PC-3 (cell line): ENCODE results near the gene WDSUB1. TPM values are rescaled to one million over a fixed set of nuclear protein-coding genes. Genes with fewer than 3 reads are reported as not detected.

Experiments
- ATAC-seq: fragments of 200-7000 bp; cut with Tn5 transposase; 2 replicates; pipeline ENCODE4 v1.9.1; 2020; ENCODE audit warnings: mild to moderate bottlenecking, moderate library complexity
- BruUV-seq: library from RNA; stranded (reverse); fragments of 400-500 nt; replicated peaks from 2 replicates; lab custom pipeline; 2021; lab: Mats Ljungman, UMichigan
- CTCF ChIA-PET: fragments of 300-600 bp; sonication (Branson Sonifier 250); formaldehyde crosslinking; loops from one replicate; lab custom pipeline; 2022; ENCODE audit warnings: antibody characterized with exemption; lab: Charles Lee
- POLR2A ChIA-PET: fragments of 300-600 bp; sonication (Branson Sonifier 250); formaldehyde crosslinking; loops from one replicate; lab custom pipeline; 2022; ENCODE audit warnings: antibody characterized with exemption; ENCODE audit not compliant: unreplicated experiment; lab: Charles Lee
- DNase-seq: peaks from one replicate; pipeline ENCODE4 v3.0.0-alpha.2; 2015
- H2AFZ ChIP-seq: fragments of 300-600 bp; sonication (generic); 2 replicates; pipeline ENCODE4 v1.6.0; 2016; ENCODE audit warnings: antibody characterized with exemption, low read length
- H3F3A ChIP-seq: fragments of 300-600 bp; sonication (generic); one replicate; pipeline ENCODE4 v1.6.0; 2017; ENCODE audit warnings: antibody characterized with exemption, low read length, control low read depth, mild to moderate bottlenecking; ENCODE audit not compliant: unreplicated experiment
- H3K27ac ChIP-seq: fragments of 300-600 bp; sonication (generic); 2 replicates; pipeline ENCODE4 v1.5.1; 2016; ENCODE audit warnings: mild to moderate bottlenecking, low read length
- H3K27me3 ChIP-seq: fragments of 300-600 bp; sonication (generic); 2 replicates; pipeline ENCODE4 v1.6.1; 2016; ENCODE audit warnings: low read length, mixed read lengths
- H3K36me3 ChIP-seq: fragments of 300-600 bp; sonication (generic); 2 replicates; pipeline ENCODE4 v1.6.1; 2016; ENCODE audit warnings: low read depth, mixed run types, low read length, mixed read lengths
- H3K4me1 ChIP-seq: fragments of 300-600 bp; sonication (generic); 2 replicates; pipeline ENCODE4 v1.5.1; 2016; ENCODE audit warnings: low read length; ENCODE audit not compliant: insufficient read depth
- H3K4me2 ChIP-seq: fragments of 300-600 bp; sonication (generic); 2 replicates; pipeline ENCODE4 v1.6.0; 2016; ENCODE audit warnings: low read length
- H3K4me3 ChIP-seq: fragments of 300-600 bp; sonication (generic); 2 replicates; pipeline ENCODE4 v1.5.1; 2016; ENCODE audit warnings: mild to moderate bottlenecking, low read length, mixed read lengths
- H3K79me2 ChIP-seq: fragments of 300-600 bp; sonication (generic); 2 replicates; pipeline ENCODE4 v1.6.1; 2017; ENCODE audit warnings: low read length, mixed read lengths
- H3K9ac ChIP-seq: fragments of 300-600 bp; sonication (generic); 2 replicates; pipeline ENCODE4 v1.6.0; 2016; ENCODE audit warnings: mild to moderate bottlenecking, low read length
- H3K9me2 ChIP-seq: fragments of 300-600 bp; sonication (generic); replicated peaks from 2 replicates; pipeline ENCODE4 v1.6.1; 2016; ENCODE audit warnings: mixed run types, low read length, mixed read lengths
- H3K9me3 ChIP-seq: fragments of 300-600 bp; sonication (generic); 2 replicates; pipeline ENCODE4 v1.6.1; 2016; ENCODE audit warnings: low read length, mixed read lengths
- H4K20me1 ChIP-seq: fragments of 300-600 bp; sonication (generic); 2 replicates; pipeline ENCODE4 v1.6.1; 2016; ENCODE audit warnings: low read length, mixed read lengths
- EZH2 ChIP-seq: fragments of 300-600 bp; sonication (generic); IDR thresholded peaks from one replicate; pipeline ENCODE4 v1.6.1; 2017; ENCODE audit warnings: antibody characterized with exemption, mild to moderate bottlenecking, low read length; ENCODE audit not compliant: unreplicated experiment
- EZH2phosphoT487 ChIP-seq: fragments of 300-600 bp; sonication (generic); IDR thresholded peaks from 2 replicates; pipeline ENCODE4 v1.6.1; 2018; ENCODE audit warnings: mild to moderate bottlenecking, antibody characterized with exemption, low read length, borderline replicate concordance
- intact Hi-C: fragments of 100-400 bp; cut with micrococcal nuclease; formaldehyde crosslinking; loops from 2 replicates; pipeline ENCODE4 v1.9.0; 2023
- total RNA-seq: library from RNA; depleted of rRNA; stranded (reverse); fragments of >200 nt; gene quantifications from 2 replicates; pipeline ENCODE4 v1.2.3, GENCODE V29; 2014
- TF ChIP-seq, protein P1 (sequence below): fragments of 300-600 bp; sonication (generic); conservative IDR thresholded peaks from 2 replicates; pipeline ENCODE4 v1.5.1; 2017; ENCODE audit warnings: antibody characterized with exemption, low read depth, mild to moderate bottlenecking, low read length

The WDSUB1 gene
- total RNA-seq, 1 experiment from 2014 or later: 6.6 TPM

DNA sequence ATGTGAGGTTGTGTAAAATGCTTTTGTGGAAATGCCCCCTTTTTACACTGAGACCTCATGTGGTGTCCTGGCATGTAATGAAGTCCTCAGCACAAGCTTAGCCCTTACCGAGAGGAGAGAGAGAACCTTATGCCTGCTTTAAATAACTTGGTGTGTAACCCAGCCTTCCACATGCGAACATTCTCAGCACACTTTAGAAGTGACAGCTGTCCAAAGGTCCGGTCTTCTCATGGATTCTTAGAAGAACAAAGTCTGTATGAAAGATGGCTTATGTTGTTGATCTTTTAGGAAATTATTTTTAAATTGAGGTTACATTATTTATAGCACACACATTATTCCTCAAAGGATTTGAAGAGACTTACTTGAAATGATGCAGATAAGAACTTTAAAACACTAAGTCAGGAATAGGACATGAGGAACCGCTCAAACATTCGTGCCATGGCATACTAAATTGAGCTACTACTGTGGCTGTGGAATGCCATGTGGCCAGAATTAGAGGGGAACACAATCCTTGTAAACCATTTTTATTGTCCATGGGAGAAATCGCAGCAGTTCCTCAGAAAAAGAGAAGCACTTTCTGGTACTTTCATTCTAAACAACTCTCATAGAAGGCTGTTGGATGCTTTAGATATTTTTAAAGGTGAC, 79.6 kb downstream of the WDSUB1 start:
- H3K9ac ChIP-seq: no peak overlapping the region
- no peaks in the 10 kb centered on the region; the same call in 1 of the 2 replicates for H3K4me1 ChIP-seq
- DNase-seq (no peak), ATAC-seq (no peak)
- POLR2A ChIA-PET: no interaction called here
- TF ChIP-seq EZH2phosphoT487 (no peak), EZH2 (no peak)
- H3K4me2 ChIP-seq: no peak overlapping the region
- H3K36me3 ChIP-seq: peaks cover 4% of the 10 kb centered on the region; the same call in 1 of the 2 replicates
- CTCF ChIA-PET: no interaction called here
- no peaks in the 10 kb centered on the region for H3K79me2 ChIP-seq
- no peaks in the 10 kb centered on the region for H4K20me1 ChIP-seq
- H3F3A ChIP-seq: no peaks in the 10 kb centered on the region
- no peak overlapping the region for H3K4me3 ChIP-seq
- no peaks in the 10 kb centered on the region for H3K27me3 ChIP-seq
- no peak overlapping the region for H3K27ac ChIP-seq
- no peak overlapping the region for H2AFZ ChIP-seq
- intact Hi-C loops: no loop called here
- no peaks in the 10 kb centered on the region for H3K9me2 ChIP-seq
- no peaks in the 10 kb centered on the region for H3K9me3 ChIP-seq
- BruUV-seq: no TSS peak

DNA sequence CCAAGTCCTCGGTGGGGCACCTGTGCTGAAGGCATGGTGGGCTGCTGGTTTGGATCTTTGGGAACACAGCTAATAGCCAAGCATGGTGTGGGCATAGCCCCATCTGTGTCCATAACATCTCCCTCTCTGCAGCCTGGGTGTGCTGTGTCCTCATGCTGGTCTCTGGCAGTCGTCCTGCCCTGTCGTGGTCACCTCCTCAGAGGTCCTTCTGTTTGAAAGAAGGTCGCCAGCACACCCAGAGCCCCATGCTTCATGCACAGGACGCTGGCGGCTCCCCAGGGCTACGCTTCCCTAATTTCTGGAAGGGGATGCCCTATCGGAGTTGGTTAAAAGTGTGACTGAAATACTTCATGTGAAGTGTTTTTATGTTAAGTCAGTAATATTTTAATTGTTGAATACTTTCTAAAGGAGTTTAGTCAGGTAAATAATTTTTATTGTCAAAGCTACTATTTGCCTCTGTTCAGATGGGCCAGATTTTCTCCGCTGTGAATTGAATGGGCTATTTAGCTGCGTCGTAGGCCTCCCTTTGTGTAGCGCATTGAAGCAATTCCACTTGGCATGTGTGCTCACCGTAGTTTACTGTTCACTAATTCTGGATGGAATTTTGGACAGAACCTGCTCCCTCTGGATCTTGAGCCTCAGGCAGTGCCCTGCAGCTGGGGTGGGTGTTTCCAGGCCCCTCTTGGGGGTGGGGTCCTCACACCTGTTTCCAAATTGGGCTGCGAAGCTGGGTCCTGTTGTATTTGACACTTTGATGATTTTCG, 81.9 kb downstream of the WDSUB1 start:
- TF ChIP-seq EZH2phosphoT487 (no peak), EZH2 (no peak)
- TF ChIP-seq, protein P1, sequence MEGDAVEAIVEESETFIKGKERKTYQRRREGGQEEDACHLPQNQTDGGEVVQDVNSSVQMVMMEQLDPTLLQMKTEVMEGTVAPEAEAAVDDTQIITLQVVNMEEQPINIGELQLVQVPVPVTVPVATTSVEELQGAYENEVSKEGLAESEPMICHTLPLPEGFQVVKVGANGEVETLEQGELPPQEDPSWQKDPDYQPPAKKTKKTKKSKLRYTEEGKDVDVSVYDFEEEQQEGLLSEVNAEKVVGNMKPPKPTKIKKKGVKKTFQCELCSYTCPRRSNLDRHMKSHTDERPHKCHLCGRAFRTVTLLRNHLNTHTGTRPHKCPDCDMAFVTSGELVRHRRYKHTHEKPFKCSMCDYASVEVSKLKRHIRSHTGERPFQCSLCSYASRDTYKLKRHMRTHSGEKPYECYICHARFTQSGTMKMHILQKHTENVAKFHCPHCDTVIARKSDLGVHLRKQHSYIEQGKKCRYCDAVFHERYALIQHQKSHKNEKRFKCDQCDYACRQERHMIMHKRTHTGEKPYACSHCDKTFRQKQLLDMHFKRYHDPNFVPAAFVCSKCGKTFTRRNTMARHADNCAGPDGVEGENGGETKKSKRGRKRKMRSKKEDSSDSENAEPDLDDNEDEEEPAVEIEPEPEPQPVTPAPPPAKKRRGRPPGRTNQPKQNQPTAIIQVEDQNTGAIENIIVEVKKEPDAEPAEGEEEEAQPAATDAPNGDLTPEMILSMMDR: no peak
- Histone ChIP-seq H3F3A (no peaks in the 10 kb centered on the region), H2AFZ (no peak overlapping the region), H4K20me1 (no peaks in the 10 kb centered on the region), H3K4me2 (no peak overlapping the region), H3K27me3 (no peaks in the 10 kb centered on the region), H3K9ac (no peak overlapping the region), H3K36me3 (peaks cover 4% of the 10 kb centered on the region; the same call in 1 of the 2 replicates), H3K9me2 (no peaks in the 10 kb centered on the region), H3K27ac (no peak overlapping the region), H3K4me3 (no peak overlapping the region), H3K79me2 (no peaks in the 10 kb centered on the region), H3K9me3 (no peaks in the 10 kb centered on the region), H3K4me1 (no peaks in the 10 kb centered on the region; the same call in 1 of the 2 replicates)
- ChIA-PET CTCF (no interaction called here), POLR2A (no interaction called here)
- intact Hi-C loops: no loop called here
- no peak for ATAC-seq
- no peak for DNase-seq
- no TSS peak for BruUV-seq

DNA sequence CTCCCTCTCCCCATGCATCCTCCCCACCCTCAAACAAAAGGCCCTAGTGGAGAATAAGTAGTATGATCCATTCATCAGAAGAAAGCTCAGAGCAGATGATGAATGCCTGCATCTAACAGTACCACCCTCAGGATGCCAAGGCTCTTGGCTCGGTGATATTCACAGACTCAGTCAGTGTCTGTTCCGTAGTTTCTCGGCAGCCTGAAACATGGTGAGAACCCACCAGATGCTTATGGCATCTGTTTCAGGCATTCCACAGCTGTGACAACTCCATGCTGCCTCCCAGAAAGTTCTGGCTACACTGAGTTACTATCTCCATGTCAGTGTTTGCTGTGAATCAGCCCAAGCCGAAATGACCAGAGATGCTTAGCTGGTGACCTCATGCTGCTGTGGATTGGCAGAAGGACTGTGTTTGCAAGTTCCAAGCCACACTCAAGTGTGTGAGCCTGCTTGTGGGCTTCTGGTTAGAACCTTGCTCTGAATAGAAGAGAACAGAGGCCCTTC, 83.9 kb downstream of the WDSUB1 start:
- H3K4me1 ChIP-seq: no peaks in the 10 kb centered on the region; the same call in 1 of the 2 replicates
- H3K27me3 ChIP-seq: no peaks in the 10 kb centered on the region
- POLR2A ChIA-PET: interaction anchor here (0.6 kb wide), 1 partner anchor 557 kb away, joined by 6 read pairs; no protein-coding TSS in a partner anchor
- no peaks in the 10 kb centered on the region for H3K79me2 ChIP-seq
- DNase-seq (peak; percentile 61), ATAC-seq (peak; percentile 65)
- intact Hi-C loops: no loop called here
- H3F3A ChIP-seq: no peaks in the 10 kb centered on the region
- BruUV-seq: no TSS peak
- peaks cover 8% of the 10 kb centered on the region; the same call in 1 of the 2 replicates for H3K36me3 ChIP-seq
- no peak overlapping the region for H3K4me3 ChIP-seq
- H3K27ac ChIP-seq: no peak overlapping the region
- no peak overlapping the region for H3K4me2 ChIP-seq
- no peaks in the 10 kb centered on the region for H4K20me1 ChIP-seq
- CTCF ChIA-PET: no interaction called here
- TF ChIP-seq, protein P1: no peak
- TF ChIP-seq EZH2 (no peak), EZH2phosphoT487 (no peak)
- no peaks in the 10 kb centered on the region for H3K9me3 ChIP-seq
- H2AFZ ChIP-seq: no peak overlapping the region
- H3K9ac ChIP-seq: no peak overlapping the region
- H3K9me2 ChIP-seq: no peaks in the 10 kb centered on the region
